Endodermal cell (in vitro differentiated cells): ENCODE measurements around the gene UEVLD. TPM values are rescaled to one million over a fixed set of nuclear protein-coding genes. Genes with fewer than 3 reads are reported as not detected.

Experiments used
- DNase-seq: peaks from one replicate; pipeline ENCODE4 v3.0.0-alpha.2; 2017
- H3K27ac ChIP-seq: 2 replicates; pipeline ENCODE4 v1.5.1; 2013; ENCODE audit warnings: mild to moderate bottlenecking, low read depth, low read length, moderate library complexity
- H3K27me3 ChIP-seq: 2 replicates; pipeline ENCODE4 v1.6.1; 2013; ENCODE audit warnings: mild to moderate bottlenecking, low read length, moderate library complexity; ENCODE audit not compliant: insufficient read depth, control insufficient read depth, poor library complexity, severe bottlenecking
- H3K36me3 ChIP-seq: 2 replicates; pipeline ENCODE4 v1.7.0; 2013; ENCODE audit warnings: mild to moderate bottlenecking, low read length, moderate library complexity; ENCODE audit not compliant: control insufficient read depth, insufficient read depth
- H3K4me1 ChIP-seq: one replicate; pipeline ENCODE4 v1.7.0; 2013; ENCODE audit warnings: low read length; ENCODE audit not compliant: control insufficient read depth, insufficient read depth
- H3K4me3 ChIP-seq: 2 replicates; pipeline ENCODE4 v1.5.1; 2013; ENCODE audit warnings: mild to moderate bottlenecking, low read length, moderate library complexity
- H3K9ac ChIP-seq: 2 replicates; pipeline ENCODE4 v1.6.1; 2013; ENCODE audit warnings: mild to moderate bottlenecking, low read length, moderate library complexity; ENCODE audit not compliant: poor library complexity, severe bottlenecking; ENCODE audit errors: extremely low read depth
- H3K9me3 ChIP-seq: 2 replicates; pipeline ENCODE4 v1.6.1; 2013; ENCODE audit warnings: mild to moderate bottlenecking, low read length, moderate library complexity; ENCODE audit not compliant: control insufficient read depth
- H3K27ac Mint-ChIP-seq: 2 replicates; pipeline ENCODE4 v1.8.0; 2020; ENCODE audit warnings: mixed read lengths
- H3K27me3 Mint-ChIP-seq: 2 replicates; pipeline ENCODE4 v1.8.0; 2021; ENCODE audit warnings: mild to moderate bottlenecking, mixed read lengths; ENCODE audit not compliant: insufficient read depth
- H3K36me3 Mint-ChIP-seq: 2 replicates; pipeline ENCODE4 v1.8.0; 2020; ENCODE audit warnings: low read depth, mixed read lengths
- H3K4me1 Mint-ChIP-seq: 2 replicates; pipeline ENCODE4 v1.8.0; 2020; ENCODE audit warnings: mixed read lengths
- H3K4me3 Mint-ChIP-seq: 2 replicates; pipeline ENCODE4 v1.8.0; 2020; ENCODE audit warnings: mild to moderate bottlenecking, moderate library complexity, mixed read lengths
- H3K9me3 Mint-ChIP-seq: 2 replicates; pipeline ENCODE4 v1.8.0; 2020; ENCODE audit warnings: mild to moderate bottlenecking, mixed read lengths
- WGBS, 2 experiments: methylation state at CpG; one replicate each; pipeline versions ENCODE4 v1.1.5 to v1.1.7; 2013; ENCODE audit warnings: missing lambda C conversion rate in 2 of 2, mixed read lengths in 1 of 2; ENCODE audit not compliant: insufficient coverage in 1 of 2, insufficient read length in 1 of 2; 5-methylcytosine and 5-hydroxymethylcytosine counted together
- total RNA-seq, 2 donors: library from RNA; stranded (reverse); fragmentation: NEBNext Ultra II Directional in 1 of 2; extraction: Animal tissue kit (Norgen Biotek cat#: 25700) in 1 of 2; gene quantifications; 2 replicates in 1 of 2; 3 replicates in 1 of 2; pipeline ENCODE4 v1.2.1, GENCODE V29; 2021
- TF ChIP-seq, protein P1 (sequence below): fragments of 200-600 bp; sonication (generic); conservative IDR thresholded peaks from 2 replicates; pipeline ENCODE4 v1.5.0; 2021; ENCODE audit warnings: antibody characterized with exemption, mild to moderate bottlenecking

UEVLD gene
- total RNA-seq, 2 donors from 2014 or later: 14.4 to 15.0 TPM

- DNase-seq: no peak
- WGBS, 2 experiments: 93 to 100% methylated on average over 1 to 2 of the region's 2 CpGs
- Mint-ChIP-seq H3K36me3 (peaks cover 33% of the 10 kb centered on the region), H3K9me3 (no peaks in the 10 kb centered on the region), H3K27me3 (no peaks in the 10 kb centered on the region), H3K4me1 (no peaks in the 10 kb centered on the region), H3K4me3 (no peak overlapping the region), H3K27ac (no peak overlapping the region)
- Histone ChIP-seq H3K27ac (no peak overlapping the region), H3K4me1 (no peaks in the 10 kb centered on the region), H3K9ac (no peak overlapping the region), H3K36me3 (peaks cover 12% of the 10 kb centered on the region), H3K9me3 (no peaks in the 10 kb centered on the region), H3K4me3 (no peak overlapping the region), H3K27me3 (no peaks in the 10 kb centered on the region)
- TF ChIP-seq, protein P1, sequence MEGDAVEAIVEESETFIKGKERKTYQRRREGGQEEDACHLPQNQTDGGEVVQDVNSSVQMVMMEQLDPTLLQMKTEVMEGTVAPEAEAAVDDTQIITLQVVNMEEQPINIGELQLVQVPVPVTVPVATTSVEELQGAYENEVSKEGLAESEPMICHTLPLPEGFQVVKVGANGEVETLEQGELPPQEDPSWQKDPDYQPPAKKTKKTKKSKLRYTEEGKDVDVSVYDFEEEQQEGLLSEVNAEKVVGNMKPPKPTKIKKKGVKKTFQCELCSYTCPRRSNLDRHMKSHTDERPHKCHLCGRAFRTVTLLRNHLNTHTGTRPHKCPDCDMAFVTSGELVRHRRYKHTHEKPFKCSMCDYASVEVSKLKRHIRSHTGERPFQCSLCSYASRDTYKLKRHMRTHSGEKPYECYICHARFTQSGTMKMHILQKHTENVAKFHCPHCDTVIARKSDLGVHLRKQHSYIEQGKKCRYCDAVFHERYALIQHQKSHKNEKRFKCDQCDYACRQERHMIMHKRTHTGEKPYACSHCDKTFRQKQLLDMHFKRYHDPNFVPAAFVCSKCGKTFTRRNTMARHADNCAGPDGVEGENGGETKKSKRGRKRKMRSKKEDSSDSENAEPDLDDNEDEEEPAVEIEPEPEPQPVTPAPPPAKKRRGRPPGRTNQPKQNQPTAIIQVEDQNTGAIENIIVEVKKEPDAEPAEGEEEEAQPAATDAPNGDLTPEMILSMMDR: no peak
Observed at GRCh38 chr11:18548001-18548400, 40.5 kb downstream of the UEVLD start.

DNA sequence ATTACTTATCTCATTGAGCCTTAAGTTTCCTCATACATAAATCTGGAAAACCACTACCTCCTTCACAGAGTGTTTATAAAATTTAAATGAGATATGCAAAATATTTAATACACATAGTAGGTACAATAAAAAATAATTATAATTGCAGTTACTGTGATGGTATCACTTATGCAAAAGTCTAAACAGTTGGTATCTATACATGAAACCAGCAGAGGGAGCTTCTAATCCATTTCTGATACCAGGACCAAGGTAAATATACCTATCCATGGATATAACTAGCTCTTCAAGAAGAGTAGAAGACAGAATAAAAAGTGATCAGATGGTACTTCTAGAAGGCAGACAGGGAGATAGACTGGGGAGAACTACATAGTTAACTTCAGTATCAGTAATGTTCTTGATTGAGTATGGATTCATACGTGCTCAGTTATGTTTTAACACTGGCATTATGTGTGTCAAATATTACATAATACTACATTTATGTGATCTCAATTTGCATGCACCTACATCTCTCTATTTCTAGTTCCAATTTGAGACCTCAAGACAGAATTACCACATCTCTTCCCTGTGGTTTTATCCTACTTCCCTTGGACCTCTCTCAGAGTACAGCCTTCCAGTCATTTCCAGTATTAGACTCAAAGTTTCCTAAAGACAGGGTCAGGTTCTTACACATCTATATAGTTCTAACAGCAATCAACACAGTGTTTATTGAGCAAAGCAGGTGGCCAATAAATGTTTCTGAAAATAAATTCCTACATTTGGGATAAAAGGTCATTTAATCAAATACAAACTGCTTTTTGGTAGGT is 48.1 kb downstream of the UEVLD start:
- Histone ChIP-seq H3K27ac (no peak overlapping the region), H3K4me3 (no peak overlapping the region), H3K27me3 (no peaks in the 10 kb centered on the region), H3K4me1 (no peaks in the 10 kb centered on the region), H3K36me3 (peaks cover 18% of the 10 kb centered on the region), H3K9me3 (no peaks in the 10 kb centered on the region), H3K9ac (no peak overlapping the region)
- no peak overlapping the region for H3K27ac Mint-ChIP-seq
- no peaks in the 10 kb centered on the region for H3K9me3 Mint-ChIP-seq
- H3K4me1 Mint-ChIP-seq: no peaks in the 10 kb centered on the region
- DNase-seq: no peak
- peaks cover 15% of the 10 kb centered on the region for H3K36me3 Mint-ChIP-seq
- no peaks in the 10 kb centered on the region for H3K27me3 Mint-ChIP-seq
- H3K4me3 Mint-ChIP-seq: no peak overlapping the region
- 100% methylated on average over 1 of the region's 1 CpG; no CpG with 5 or more reads in 1 of the 2 experiments for WGBS, 2 experiments
- TF ChIP-seq, protein P1: peak; percentile 69

DNA sequence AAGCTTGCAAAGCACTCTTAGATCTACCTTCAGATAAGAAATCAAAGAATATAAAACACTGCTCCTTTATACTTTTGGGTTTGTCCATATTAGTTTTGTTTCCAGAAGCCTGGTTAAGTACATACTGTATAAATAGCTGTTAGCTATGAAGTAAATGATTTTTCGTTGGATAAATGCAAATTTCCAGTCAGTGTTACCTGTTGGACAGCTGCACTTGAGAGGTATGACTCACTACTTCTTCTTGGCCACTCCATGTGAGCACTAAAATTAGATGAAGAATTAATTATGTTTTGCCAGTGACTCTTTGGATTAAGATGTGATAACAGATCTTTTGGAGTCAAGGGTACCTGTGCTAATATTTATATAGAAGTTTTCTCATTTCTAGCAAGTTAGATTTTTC is 52.3 kb downstream of the UEVLD start:
- no peaks in the 10 kb centered on the region for H3K27me3 ChIP-seq
- 89% methylated on average over 1 of the region's 1 CpG; no CpG with 5 or more reads in 1 of the 2 experiments for WGBS, 2 experiments
- no peaks in the 10 kb centered on the region for H3K27me3 Mint-ChIP-seq
- no peaks in the 10 kb centered on the region for H3K9me3 ChIP-seq
- no peaks in the 10 kb centered on the region for H3K9me3 Mint-ChIP-seq
- H3K4me3 Mint-ChIP-seq: no peak overlapping the region
- H3K36me3 ChIP-seq: peaks cover 35% of the 10 kb centered on the region
- peaks cover 7% of the 10 kb centered on the region for H3K36me3 Mint-ChIP-seq
- H3K27ac Mint-ChIP-seq: no peak overlapping the region
- H3K4me1 ChIP-seq: no peaks in the 10 kb centered on the region
- H3K4me3 ChIP-seq: no peak overlapping the region
- no peak overlapping the region for H3K27ac ChIP-seq
- DNase-seq: no peak
- TF ChIP-seq, protein P1: no peak
- H3K9ac ChIP-seq: no peak overlapping the region
- no peaks in the 10 kb centered on the region for H3K4me1 Mint-ChIP-seq
